T-helper 2 cell treated with Interferon-gamma antibody and Interleukin-4, amounts not matched to agents 100 ng/mL and 5 ng/mL, for 36 hours (primary cell): ENCODE measurements around the gene SLC15A1. TPM values are rescaled to one million over a fixed set of nuclear protein-coding genes. Genes with fewer than 3 reads are reported as not detected.

ENCODE experiments used
- intact Hi-C: fragments of 100-400 bp; cut with micrococcal nuclease; formaldehyde crosslinking; loops from one replicate; pipeline ENCODE4 v1.15.1; 2023
- total RNA-seq: library from RNA; stranded (reverse); gene quantifications from 2 replicates; pipeline ENCODE4 v1.2.3, GENCODE V29; 2022

Gene SLC15A1, protein sequence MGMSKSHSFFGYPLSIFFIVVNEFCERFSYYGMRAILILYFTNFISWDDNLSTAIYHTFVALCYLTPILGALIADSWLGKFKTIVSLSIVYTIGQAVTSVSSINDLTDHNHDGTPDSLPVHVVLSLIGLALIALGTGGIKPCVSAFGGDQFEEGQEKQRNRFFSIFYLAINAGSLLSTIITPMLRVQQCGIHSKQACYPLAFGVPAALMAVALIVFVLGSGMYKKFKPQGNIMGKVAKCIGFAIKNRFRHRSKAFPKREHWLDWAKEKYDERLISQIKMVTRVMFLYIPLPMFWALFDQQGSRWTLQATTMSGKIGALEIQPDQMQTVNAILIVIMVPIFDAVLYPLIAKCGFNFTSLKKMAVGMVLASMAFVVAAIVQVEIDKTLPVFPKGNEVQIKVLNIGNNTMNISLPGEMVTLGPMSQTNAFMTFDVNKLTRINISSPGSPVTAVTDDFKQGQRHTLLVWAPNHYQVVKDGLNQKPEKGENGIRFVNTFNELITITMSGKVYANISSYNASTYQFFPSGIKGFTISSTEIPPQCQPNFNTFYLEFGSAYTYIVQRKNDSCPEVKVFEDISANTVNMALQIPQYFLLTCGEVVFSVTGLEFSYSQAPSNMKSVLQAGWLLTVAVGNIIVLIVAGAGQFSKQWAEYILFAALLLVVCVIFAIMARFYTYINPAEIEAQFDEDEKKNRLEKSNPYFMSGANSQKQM
- not detected in 2 replicates for total RNA-seq

GRCh38 chr13:98752467-98753290, at the start of gene SLC15A1:
SLC15A1 (minus strand) TSS chr13:98752672; CDS start chr13:98752598, 74 bp downstream.
- intact Hi-C loops: no loop called here

- intact Hi-C loops: no loop called here
Observed at GRCh38 chr13:98801626-98802418, 49.4 kb upstream of the SLC15A1 start.

DNA sequence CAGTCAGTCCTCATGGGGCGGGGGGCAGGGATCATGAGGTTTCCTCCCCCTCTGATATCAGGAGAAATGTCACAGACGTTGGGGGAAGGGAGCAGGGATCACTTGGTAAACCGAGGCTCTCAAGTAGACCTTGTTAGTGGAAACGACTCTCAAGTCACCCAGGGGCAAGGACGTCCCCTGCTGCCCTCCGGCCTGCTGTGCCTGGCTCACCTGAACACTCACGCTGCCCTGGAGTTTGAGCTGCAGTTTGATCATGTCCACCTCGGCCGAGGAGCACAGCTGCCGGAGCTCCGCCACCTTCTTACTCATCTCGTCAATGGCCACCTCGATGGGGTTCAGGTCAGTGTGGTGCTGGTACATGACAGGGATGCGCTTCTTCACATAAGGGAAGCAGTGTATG, 47.6 kb upstream of the SLC15A1 start:
- intact Hi-C loops: no loop called here

- intact Hi-C loops: no loop called here
Observed at GRCh38 chr13:98798849-98799645, 46.6 kb upstream of the SLC15A1 start.

- intact Hi-C loops: no loop called here
Observed at GRCh38 chr13:98797456-98797855, 45.0 kb upstream of the SLC15A1 start.

DNA sequence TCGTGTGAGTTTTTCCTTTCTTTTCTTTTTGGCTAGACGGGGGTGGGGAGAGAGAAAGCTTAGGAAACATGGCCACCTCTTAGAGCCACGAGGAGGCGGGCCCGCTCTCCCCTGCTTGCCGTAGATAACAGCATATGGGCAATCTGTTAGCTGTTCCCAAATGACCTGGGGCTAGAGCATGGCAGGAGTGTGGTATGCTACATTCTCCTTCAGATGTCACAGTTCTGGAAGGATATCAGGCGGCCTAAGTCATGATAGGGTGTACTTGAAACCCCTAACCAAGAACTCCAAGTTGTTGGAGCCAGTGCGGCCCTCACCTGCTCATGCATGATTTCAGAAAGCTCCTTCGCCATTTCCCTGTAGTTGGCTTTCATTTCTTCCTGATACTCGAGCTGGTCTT, 44.3 kb upstream of the SLC15A1 start:
- intact Hi-C loops: no loop called here

GRCh38 chr13:98796191-98796590, 43.7 kb upstream of the SLC15A1 start:
- intact Hi-C loops: no loop called here

DNA sequence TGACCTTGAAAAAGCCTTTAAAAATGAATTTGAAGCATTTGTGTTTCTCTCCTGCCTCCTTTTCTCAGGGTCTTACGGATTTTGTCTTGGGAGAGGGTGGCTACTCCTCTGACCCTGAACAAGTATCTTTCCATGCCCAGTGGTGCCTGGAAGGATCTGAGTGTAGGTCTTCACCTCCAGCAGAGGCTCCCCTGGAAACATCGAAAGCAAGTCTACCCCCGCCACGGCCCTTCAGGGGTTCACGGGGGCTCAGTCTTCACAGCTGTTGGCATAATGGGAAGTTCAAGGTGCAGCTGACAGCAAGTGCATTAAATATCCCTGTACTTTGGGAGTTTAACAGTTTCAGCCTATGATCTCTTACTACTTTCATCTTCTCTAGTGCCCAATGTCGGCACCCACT, 42.7 kb upstream of the SLC15A1 start:
- intact Hi-C loops: no loop called here

DNA sequence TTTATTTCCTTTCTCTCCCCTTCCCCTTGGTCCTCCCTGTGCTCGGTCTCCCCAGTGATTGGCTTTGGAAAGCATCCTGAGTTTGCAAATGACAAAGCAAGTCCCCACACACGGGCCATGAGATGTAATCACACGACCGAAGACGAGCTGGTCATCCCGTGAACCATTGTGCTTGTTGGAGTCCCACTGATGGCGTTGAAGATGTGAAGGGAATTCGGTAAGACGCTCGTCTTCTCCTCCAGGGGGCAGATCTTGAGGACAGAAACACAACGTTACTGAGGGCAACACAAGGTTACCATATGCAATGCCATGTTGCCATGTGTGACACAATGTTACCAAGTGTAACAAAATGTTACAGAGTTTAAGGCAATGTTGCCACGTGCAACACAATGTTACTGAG, 42.0 kb upstream of the SLC15A1 start:
- intact Hi-C loops: no loop called here

DNA sequence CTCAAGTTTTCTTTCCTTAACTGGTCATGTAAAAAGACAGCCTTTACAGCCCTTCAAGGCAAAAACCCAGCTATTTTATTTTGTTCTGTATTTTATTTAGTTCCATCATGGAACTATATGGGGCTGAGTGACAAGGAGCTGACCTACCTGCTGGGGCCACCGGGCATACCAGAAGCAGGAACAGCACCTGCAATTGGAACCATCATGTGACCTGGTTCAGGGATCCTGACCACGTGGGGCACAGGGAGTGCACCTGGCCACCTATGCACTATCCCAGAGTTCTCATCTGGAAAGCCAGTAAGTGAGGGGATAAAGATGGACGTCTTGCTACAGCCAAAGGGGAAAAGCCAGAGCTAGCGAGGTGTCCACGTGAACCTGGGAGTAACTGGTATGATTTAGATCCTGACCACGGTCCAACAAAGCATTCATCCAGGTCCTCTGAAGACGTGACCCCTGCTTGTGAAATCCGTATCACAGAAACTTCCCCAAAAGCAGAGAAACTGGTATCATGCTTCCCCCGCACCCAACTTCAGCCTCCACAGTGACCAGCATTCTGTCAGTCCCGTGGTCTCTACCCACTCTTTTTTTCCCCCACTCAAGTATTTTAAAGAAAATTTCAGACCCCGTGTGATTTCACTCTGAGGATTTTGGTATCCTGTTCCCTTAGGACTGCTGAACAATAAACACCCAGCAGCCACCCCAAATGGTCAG, 40.5 kb upstream of the SLC15A1 start:
- intact Hi-C loops: no loop called here

- intact Hi-C loops: no loop called here
Observed at GRCh38 chr13:98792321-98792720, 39.8 kb upstream of the SLC15A1 start.

GRCh38 chr13:98791611-98792010, 39.1 kb upstream of the SLC15A1 start:
- intact Hi-C loops: no loop called here

DNA sequence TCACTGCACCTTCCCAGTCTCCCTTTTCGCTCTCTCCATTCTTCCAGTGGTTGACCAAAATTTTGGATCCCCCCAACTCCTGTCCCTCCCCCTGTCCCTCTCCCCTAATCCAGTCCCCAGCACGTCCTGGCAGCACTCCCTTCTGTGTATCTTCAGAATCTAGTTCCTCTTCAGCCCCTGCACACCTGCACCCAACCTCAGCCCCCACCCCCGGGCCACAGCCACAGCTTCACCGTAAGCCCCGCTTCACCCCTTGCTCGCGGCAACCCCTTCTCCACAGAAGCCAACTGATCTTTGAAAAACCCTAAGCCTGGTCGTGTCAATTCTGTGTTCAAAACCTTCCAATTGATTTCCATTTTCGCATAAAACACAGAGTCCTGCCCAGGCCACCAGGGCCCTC, 35.5 kb upstream of the SLC15A1 start:
- intact Hi-C loops: no loop called here

- intact Hi-C loops: no loop called here
Observed at GRCh38 chr13:98787173-98787572, 34.7 kb upstream of the SLC15A1 start.

DNA sequence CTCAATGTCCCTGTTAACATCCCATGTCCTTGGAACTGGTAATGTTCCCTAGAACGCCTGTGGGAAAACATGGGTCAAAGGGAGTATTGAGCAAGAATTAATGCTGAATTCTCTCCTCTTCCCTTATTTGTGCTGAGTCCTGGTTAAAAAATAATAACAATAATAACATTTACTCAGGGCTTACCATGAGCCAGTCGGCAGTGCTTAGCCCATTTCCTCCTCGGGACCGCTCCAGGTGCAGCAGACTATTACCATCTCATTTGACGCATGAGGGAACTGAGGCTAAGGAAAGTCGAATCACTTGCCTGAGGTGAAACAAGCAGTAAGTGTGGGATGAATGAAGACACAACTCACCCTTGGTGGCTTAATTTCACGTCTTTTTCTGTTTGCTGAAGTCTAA, 33.6 kb upstream of the SLC15A1 start:
- intact Hi-C loops: no loop called here

GRCh38 chr13:98785405-98785804, 32.9 kb upstream of the SLC15A1 start:
- intact Hi-C loops: no loop called here

DNA sequence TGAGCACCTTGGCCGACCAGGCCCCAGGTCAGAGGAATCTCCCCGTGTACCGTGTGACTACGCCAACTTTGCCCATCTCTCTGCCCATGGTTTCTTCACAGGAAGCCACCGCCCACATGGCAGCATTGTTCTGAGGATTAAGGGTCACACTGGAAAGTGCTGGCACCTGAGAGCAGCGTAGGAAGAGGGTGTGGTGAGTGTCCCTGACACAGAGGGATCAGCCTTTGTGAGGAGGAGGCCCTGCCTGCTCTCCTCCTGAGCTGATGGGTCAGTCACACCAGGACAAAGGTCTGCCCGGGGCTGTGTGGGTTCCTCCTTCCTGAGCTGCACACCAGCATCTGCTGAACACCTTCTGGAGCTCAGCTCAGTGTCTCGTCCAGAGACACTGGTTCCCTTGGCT, 32.2 kb upstream of the SLC15A1 start:
- intact Hi-C loops: no loop called here

GRCh38 chr13:98783856-98784478, 31.5 kb upstream of the SLC15A1 start:
- intact Hi-C loops: no loop called here

DNA sequence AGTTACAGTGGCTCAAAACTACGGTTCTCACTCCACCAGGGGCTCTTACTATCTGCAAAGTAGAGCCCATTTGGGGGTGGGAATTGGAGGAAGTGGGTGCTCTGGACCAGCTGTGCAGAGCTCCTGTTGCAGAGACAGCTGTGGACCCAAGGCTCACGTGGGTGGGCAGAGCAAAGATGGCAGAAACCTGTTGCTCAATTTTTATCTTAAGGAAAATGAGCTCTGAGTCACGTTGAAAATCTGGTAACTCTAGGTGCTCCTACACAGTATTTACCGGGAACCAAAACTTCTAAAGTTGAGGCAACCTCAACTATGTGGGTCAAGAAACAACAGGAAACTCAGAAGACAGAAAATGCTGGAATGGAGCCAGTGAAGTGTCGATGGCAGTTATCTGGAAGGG, 30.2 kb upstream of the SLC15A1 start:
- intact Hi-C loops: no loop called here
